SK-MEL-5 (cell line): ENCODE data around the gene GSC2. TPM values are rescaled to one million over a fixed set of nuclear protein-coding genes. Genes with fewer than 3 reads are reported as not detected.

ENCODE experiments used
- total RNA-seq: library from RNA; depleted of rRNA; stranded (reverse); fragments of >200 nt; shearing (Covaris generic); gene quantifications from 2 replicates; pipeline ENCODE4 v1.2.3, GENCODE V29; 2014; rRNA removed

GSC2 gene
- total RNA-seq, 1 experiment from 2014 or later = not detected

Other genes starting within 250 kb of the GSC2 start
- gene DGCR6, start 244.0 kb downstream of the GSC2 start, total RNA-seq = 1.7 and 2.6 TPM in 2 replicates
- 0.45 and 0.55 TPM in 2 replicates for gene PRODH, start 214.0 kb downstream of the GSC2 start, total RNA-seq
- gene DGCR2, start 27.9 kb downstream of the GSC2 start, total RNA-seq = 36.9 and 39.6 TPM in 2 replicates
- not detected in 2 replicates for gene TSSK2, start 19.0 kb downstream of the GSC2 start, total RNA-seq
- 18.7 and 18.9 TPM in 2 replicates for gene ESS2, start 5.6 kb downstream of the GSC2 start, total RNA-seq
- 47.6 and 54.8 TPM in 2 replicates for gene SLC25A1, start 28.4 kb upstream of the GSC2 start, total RNA-seq
- gene CLTCL1, start 141.4 kb upstream of the GSC2 start, total RNA-seq = 5.3 and 6.4 TPM in 2 replicates